Mammary epithelial cell (primary cell): ENCODE measurements around the gene MPEG1.

Source experiments
- CTCF ChIP-seq, 2 donors: IDR thresholded peaks in 1 of 2; conservative IDR thresholded peaks in 1 of 2; 2 replicates each; pipeline ENCODE4 v1.5.1; 2011 to 2012; ENCODE audit warnings: inconsistent platforms in 2 of 2, low read length in 2 of 2, mild to moderate bottlenecking in 2 of 2, control low read depth in 1 of 2, low read depth in 1 of 2; ENCODE audit not compliant: insufficient read depth in 1 of 2; ENCODE audit errors: extremely low read depth in 1 of 2
- EZH2 ChIP-seq: IDR thresholded peaks from 2 replicates; pipeline ENCODE4 v1.6.1; 2012; ENCODE audit warnings: low read length, inconsistent platforms, borderline replicate concordance

DNA sequence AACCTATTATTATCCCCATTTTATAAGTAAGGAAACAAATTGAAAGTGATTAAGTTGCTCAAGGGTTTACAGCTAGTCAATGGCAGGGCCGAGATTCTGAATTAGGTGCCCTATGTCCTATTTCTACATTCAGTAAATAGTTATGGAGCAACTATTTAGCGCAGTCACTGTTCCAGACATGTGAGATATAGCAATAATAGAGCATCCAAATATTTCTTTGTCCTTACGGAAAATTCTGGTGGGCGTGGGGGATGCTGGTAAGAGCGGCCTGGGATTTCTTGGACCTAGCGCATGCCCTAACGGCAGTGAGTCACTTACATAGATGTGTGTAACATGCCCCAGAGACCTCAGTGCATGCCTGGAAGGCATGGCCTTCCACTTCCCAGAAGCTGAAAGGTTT is 36.4 kb downstream of the MPEG1 start:
- TF ChIP-seq CTCF (conservative IDR thresholded peaks at IDR 0.05 in 1 of 2, IDR thresholded peaks at IDR 0.05 in 1 of 2; ENCODE audit: extremely low read depth in 1 of 2, insufficient read depth in 1 of 2, low read depth in 1 of 2, low read length in 2 of 2) (no peak), EZH2 (no peak)
